Activated naive CD4-positive, alpha-beta T cell treated with anti-CD3 and anti-CD28 coated beads, Interleukin-2, amount 50 U/mL, for 24 hours (primary cell): Measurements from ENCODE around the gene APP.
"Not testable (repeated sequence)": the region's sequence is repeated elsewhere in the genome, so short reads cannot be mapped to it uniquely, and the experiment has no call there.

Experiments used
- H3K27ac Mint-ChIP-seq: one replicate; pipeline ENCODE4 v1.8.0; 2021; ENCODE audit warnings: mild to moderate bottlenecking, mixed read lengths
- H3K27me3 Mint-ChIP-seq: one replicate; pipeline ENCODE4 v1.8.0; 2021; ENCODE audit warnings: mixed read lengths
- H3K36me3 Mint-ChIP-seq: one replicate; pipeline ENCODE4 v1.8.0; 2021; ENCODE audit warnings: mixed read lengths
- H3K4me1 Mint-ChIP-seq: one replicate; pipeline ENCODE4 v1.8.0; 2021; ENCODE audit warnings: mixed read lengths
- H3K4me3 Mint-ChIP-seq: one replicate; pipeline ENCODE4 v1.8.0; 2021; ENCODE audit warnings: mild to moderate bottlenecking, mixed read lengths
- H3K9me3 Mint-ChIP-seq: one replicate; pipeline ENCODE4 v1.8.0; 2021; ENCODE audit warnings: mixed read lengths

APP gene

DNA sequence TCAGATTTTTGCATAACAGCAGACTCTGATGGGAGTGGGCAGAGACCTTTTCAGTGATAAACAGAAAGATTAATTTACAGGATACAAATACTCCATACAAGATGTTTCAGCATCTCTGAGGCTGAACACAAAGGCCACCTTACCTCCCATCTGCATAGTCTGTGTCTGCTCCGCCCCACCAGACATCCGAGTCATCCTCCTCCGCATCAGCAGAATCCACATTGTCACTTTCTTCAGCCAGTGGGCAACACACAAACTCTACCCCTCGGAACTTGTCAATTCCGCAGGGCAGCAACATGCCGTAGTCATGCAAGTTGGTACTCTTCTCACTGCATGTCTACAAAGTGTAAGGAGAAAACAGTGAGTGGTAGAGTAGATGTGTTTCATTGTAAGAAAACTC is 119.7 kb downstream of the APP start:
- peaks cover 32% of the 10 kb centered on the region for H3K36me3 Mint-ChIP-seq
- H3K4me1 Mint-ChIP-seq, result peaks cover 3% of the 10 kb centered on the region
- H3K9me3 Mint-ChIP-seq, result no peaks in the 10 kb centered on the region
- H3K4me3 Mint-ChIP-seq, result no peak overlapping the region
- H3K27me3 Mint-ChIP-seq, result no peaks in the 10 kb centered on the region
- H3K27ac Mint-ChIP-seq, result no peak overlapping the region

DNA sequence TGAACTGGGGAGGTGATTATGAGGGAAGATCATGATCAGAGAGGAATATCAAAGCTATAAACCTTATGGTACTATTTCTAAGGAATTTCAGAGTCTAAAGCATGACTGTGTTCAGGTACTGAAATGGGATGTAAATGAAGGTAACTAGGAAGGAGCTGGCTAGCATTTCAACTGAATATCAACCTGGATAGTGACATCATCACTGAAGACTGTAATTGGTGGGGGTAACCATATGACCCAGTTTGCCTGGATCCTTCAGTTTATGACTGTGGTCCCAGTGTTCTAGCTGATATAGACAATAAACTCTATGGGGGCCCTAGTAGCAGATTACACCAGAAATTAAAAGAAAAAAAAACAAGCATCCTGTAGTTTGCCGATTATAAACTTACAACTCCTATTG is 120.8 kb downstream of the APP start:
- H3K9me3 Mint-ChIP-seq, result no peaks in the 10 kb centered on the region
- H3K27me3 Mint-ChIP-seq, result no peaks in the 10 kb centered on the region
- no peak overlapping the region for H3K27ac Mint-ChIP-seq
- peaks cover 36% of the 10 kb centered on the region for H3K36me3 Mint-ChIP-seq
- no peak overlapping the region for H3K4me3 Mint-ChIP-seq
- no peaks in the 10 kb centered on the region for H3K4me1 Mint-ChIP-seq

- H3K27me3 Mint-ChIP-seq, result no peaks in the 10 kb centered on the region
- no peak overlapping the region for H3K4me3 Mint-ChIP-seq
- H3K9me3 Mint-ChIP-seq, result no peaks in the 10 kb centered on the region
- no peak overlapping the region for H3K27ac Mint-ChIP-seq
- H3K4me1 Mint-ChIP-seq, result no peaks in the 10 kb centered on the region
- peaks cover 40% of the 10 kb centered on the region for H3K36me3 Mint-ChIP-seq
Measured at GRCh38 chr21:26047279-26047967, 123.1 kb downstream of the APP start.

- Mint-ChIP-seq H3K4me3 (no peak overlapping the region), H3K9me3 (no peaks in the 10 kb centered on the region), H3K27ac (no peak overlapping the region)
Measured at GRCh38 chr21:26043891-26044290, 126.7 kb downstream of the APP start.

DNA sequence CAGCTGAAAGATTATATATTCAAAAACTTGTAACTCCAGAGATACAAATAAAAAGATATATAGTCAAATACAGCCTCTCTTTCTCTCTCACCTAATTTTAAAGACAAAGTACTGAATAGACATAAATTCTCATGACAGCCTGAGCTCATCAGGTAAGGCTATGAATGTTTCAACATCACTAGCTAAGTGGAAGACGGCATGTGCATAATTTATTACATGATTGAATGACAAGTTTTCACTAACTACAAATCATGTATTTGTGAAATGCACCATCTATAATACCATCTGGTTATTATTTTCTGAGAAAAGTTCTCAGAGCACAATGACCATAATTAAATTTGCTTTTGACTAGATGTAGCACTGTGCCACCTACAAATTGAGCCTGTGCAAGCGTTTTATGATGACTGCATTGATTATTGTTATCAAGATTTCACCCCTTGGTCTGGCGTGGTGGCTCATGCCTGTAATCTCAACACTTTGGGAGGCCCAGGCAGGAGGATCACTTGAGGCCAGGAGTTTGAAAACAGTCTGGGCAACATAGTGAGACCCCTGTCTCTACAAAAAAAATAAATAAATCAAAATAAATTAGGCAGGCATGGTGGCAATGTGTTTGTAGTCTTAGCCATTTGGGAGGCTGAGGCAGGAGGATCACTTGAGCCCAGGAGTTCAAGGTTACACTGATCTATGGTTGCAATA is 128.2 kb downstream of the APP start:
- Mint-ChIP-seq H3K4me3 (no peak overlapping the region), H3K27ac (no peak overlapping the region), H3K9me3 (no peaks in the 10 kb centered on the region), H3K4me1 (no peaks in the 10 kb centered on the region), H3K36me3 (peaks cover 25% of the 10 kb centered on the region), H3K27me3 (no peaks in the 10 kb centered on the region)

More at GRCh38 chr21:26043891-26044290, 126.7 kb downstream of the APP start:
- Mint-ChIP-seq H3K27me3 (no peaks in the 10 kb centered on the region), H3K36me3 (peaks cover 29% of the 10 kb centered on the region), H3K4me1 (no peaks in the 10 kb centered on the region)

GRCh38 chr21:26041431-26042180 is 129.0 kb downstream of the APP start:
- Mint-ChIP-seq H3K36me3 (peaks cover 20% of the 10 kb centered on the region), H3K27me3 (no peaks in the 10 kb centered on the region), H3K9me3 (no peaks in the 10 kb centered on the region), H3K27ac (no peak overlapping the region), H3K4me3 (no peak overlapping the region), H3K4me1 (peaks cover 6% of the 10 kb centered on the region)

GRCh38 chr21:26036916-26037315 is 133.7 kb downstream of the APP start:
- Mint-ChIP-seq H3K27me3 (no peaks in the 10 kb centered on the region), H3K4me3 (no peak overlapping the region), H3K27ac (no peak overlapping the region), H3K9me3 (no peaks in the 10 kb centered on the region), H3K4me1 (peaks cover 17% of the 10 kb centered on the region), H3K36me3 (peaks cover 13% of the 10 kb centered on the region)

- no peak overlapping the region for H3K27ac Mint-ChIP-seq
- H3K27me3 Mint-ChIP-seq, result no peaks in the 10 kb centered on the region
- peaks cover 17% of the 10 kb centered on the region for H3K4me1 Mint-ChIP-seq
- H3K9me3 Mint-ChIP-seq, result no peaks in the 10 kb centered on the region
- no peak overlapping the region for H3K4me3 Mint-ChIP-seq
- peaks cover 20% of the 10 kb centered on the region for H3K36me3 Mint-ChIP-seq
Measured at GRCh38 chr21:26032263-26032662, 138.3 kb downstream of the APP start.

DNA sequence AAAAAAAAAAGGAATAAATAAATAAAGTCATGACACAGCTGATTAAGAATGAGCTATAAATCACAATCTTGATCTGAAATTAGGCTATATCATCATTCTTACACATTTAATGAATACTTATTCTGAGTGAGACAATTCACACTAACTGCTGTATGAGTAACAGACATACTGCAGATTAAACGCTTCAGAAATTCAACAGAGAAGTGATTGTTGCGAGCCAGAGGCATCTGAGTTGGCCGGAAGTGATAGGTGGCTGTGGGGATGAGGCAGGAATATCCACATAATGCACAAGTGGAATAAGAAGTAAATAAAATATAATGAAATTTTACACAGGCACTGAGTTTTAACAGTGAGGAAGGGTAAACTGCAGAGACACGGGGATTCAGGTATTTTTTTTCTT is 142.4 kb downstream of the APP start:
- Mint-ChIP-seq H3K27ac (no peak overlapping the region), H3K36me3 (peaks cover 20% of the 10 kb centered on the region), H3K27me3 (no peaks in the 10 kb centered on the region), H3K4me3 (no peak overlapping the region), H3K4me1 (no peaks in the 10 kb centered on the region), H3K9me3 (no peaks in the 10 kb centered on the region)

- H3K36me3 Mint-ChIP-seq, result peaks cover 17% of the 10 kb centered on the region
- H3K4me3 Mint-ChIP-seq, result no peak overlapping the region
- no peaks in the 10 kb centered on the region for H3K27me3 Mint-ChIP-seq
- no peaks in the 10 kb centered on the region for H3K9me3 Mint-ChIP-seq
- no peaks in the 10 kb centered on the region for H3K4me1 Mint-ChIP-seq
- H3K27ac Mint-ChIP-seq, result no peak overlapping the region
Measured at GRCh38 chr21:26027696-26028095, 142.9 kb downstream of the APP start.

DNA sequence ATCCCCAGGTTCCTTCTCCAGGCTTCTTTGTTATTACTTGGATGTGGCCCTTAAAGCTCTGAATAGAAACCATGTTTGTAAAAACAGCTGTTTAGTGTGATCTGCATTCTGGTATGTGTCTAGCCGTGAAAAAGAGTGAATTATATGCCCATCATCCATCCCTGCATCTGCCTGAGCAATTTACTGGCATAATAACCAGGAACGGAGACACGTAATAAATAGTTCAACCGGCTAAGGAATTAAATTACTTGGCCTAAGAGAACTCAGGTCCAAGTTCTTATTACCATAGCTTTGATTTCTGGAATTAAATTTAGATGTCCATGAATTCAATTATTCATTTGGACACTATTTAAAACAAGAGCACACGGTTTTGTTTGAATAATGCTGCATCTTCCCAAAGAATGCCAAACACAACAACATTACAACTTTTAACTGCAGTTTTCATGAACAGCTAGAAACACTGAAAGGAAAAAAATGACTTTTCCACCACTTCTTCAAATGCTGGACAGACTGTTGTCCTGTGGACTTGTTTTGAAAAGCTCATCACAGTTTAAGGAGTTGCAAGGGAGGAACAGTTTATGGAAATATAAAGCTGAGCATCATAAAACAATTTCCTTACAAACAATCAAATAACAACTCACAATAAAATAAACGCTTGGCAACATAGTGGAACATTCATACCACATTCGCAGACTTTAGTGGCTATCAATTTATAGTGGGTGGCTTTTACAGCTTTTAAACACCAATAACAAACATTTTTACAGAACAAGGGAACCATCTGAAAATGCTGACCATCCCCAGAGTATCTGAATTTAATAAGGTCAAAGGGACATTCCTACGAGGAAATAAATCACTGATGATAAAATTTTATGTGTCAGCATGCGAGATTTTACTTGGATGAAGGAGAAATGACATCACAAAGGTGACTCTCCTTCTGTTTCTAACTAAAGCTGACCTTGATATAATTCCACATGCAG is 144.7 kb downstream of the APP start:
- H3K27ac Mint-ChIP-seq, result no peak overlapping the region
- peaks cover 22% of the 10 kb centered on the region for H3K36me3 Mint-ChIP-seq
- no peaks in the 10 kb centered on the region for H3K4me1 Mint-ChIP-seq
- no peaks in the 10 kb centered on the region for H3K9me3 Mint-ChIP-seq
- H3K27me3 Mint-ChIP-seq, result no peaks in the 10 kb centered on the region
- no peak overlapping the region for H3K4me3 Mint-ChIP-seq

DNA sequence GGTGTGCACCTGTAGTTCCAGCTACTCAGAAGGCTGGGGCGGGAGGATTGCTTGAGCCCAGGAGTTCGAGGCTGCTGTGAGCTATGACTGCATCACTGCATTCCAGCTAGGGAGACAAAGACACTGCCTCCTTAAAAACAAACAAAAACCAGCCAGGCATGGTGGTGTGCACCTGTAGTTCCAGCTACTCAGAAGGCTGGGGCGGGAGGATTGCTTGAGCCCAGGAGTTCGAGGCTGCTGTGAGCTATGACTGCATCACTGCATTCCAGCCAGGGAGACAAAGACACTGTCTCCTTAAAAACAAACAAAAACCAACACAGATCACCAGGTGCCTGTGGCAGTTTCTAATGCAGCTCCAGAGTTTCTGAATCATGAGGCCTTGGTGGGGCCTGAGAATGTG is 147.2 kb downstream of the APP start:
- not testable (repeated sequence) for H3K4me3 Mint-ChIP-seq, H3K4me1 Mint-ChIP-seq, H3K27ac Mint-ChIP-seq, H3K9me3 Mint-ChIP-seq, H3K27me3 Mint-ChIP-seq
- peaks cover 16% of the 10 kb centered on the region for H3K36me3 Mint-ChIP-seq

GRCh38 chr21:26022598-26023337 is 147.8 kb downstream of the APP start:
- not testable (repeated sequence) for H3K4me1 Mint-ChIP-seq, H3K27me3 Mint-ChIP-seq, H3K4me3 Mint-ChIP-seq, H3K27ac Mint-ChIP-seq, H3K9me3 Mint-ChIP-seq
- peaks cover 16% of the 10 kb centered on the region for H3K36me3 Mint-ChIP-seq

DNA sequence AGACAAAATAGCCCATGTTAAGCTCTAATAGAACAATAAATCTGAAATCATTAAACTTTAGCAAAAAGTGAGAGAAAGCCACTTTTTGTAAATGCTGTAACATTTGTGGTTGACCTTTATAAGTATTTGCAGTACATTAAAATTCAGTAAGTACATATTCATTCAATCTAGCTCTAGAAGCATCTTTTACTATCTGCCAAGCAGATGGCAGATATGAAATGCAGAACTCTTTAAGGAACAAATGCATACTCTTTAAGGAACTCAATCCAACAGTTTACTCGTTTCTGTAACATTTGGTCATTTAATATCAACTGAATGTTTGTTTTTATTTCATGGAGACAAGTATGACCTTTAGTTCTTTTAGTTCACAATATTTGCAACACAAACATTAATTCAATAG is 150.1 kb downstream of the APP start:
- Mint-ChIP-seq H3K9me3 (no peaks in the 10 kb centered on the region), H3K4me3 (no peak overlapping the region), H3K27me3 (no peaks in the 10 kb centered on the region), H3K4me1 (no peaks in the 10 kb centered on the region), H3K36me3 (peaks cover 15% of the 10 kb centered on the region), H3K27ac (no peak overlapping the region)

GRCh38 chr21:26020081-26020480 is 150.5 kb downstream of the APP start:
- Mint-ChIP-seq H3K4me1 (no peaks in the 10 kb centered on the region), H3K4me3 (no peak overlapping the region), H3K9me3 (no peaks in the 10 kb centered on the region), H3K27ac (no peak overlapping the region), H3K36me3 (peaks cover 15% of the 10 kb centered on the region), H3K27me3 (no peaks in the 10 kb centered on the region)
